Activated CD8-positive, alpha-beta memory T cell treated with anti-CD3 and anti-CD28 coated beads for 24 hours (primary cell): Measurements from ENCODE around the gene TAF9.
A peak's percentile ranks its signal among the peaks of the same experiment; 100 is the strongest.
"Not testable (repeated sequence)": the region's sequence is repeated elsewhere in the genome, so short reads cannot be mapped to it uniquely, and the experiment has no call there.

ENCODE experiments used
- DNase-seq: peaks from one replicate; pipeline ENCODE4 v3.0.0-alpha.2; 2020

TAF9 gene, protein sequence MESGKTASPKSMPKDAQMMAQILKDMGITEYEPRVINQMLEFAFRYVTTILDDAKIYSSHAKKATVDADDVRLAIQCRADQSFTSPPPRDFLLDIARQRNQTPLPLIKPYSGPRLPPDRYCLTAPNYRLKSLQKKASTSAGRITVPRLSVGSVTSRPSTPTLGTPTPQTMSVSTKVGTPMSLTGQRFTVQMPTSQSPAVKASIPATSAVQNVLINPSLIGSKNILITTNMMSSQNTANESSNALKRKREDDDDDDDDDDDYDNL

DNA sequence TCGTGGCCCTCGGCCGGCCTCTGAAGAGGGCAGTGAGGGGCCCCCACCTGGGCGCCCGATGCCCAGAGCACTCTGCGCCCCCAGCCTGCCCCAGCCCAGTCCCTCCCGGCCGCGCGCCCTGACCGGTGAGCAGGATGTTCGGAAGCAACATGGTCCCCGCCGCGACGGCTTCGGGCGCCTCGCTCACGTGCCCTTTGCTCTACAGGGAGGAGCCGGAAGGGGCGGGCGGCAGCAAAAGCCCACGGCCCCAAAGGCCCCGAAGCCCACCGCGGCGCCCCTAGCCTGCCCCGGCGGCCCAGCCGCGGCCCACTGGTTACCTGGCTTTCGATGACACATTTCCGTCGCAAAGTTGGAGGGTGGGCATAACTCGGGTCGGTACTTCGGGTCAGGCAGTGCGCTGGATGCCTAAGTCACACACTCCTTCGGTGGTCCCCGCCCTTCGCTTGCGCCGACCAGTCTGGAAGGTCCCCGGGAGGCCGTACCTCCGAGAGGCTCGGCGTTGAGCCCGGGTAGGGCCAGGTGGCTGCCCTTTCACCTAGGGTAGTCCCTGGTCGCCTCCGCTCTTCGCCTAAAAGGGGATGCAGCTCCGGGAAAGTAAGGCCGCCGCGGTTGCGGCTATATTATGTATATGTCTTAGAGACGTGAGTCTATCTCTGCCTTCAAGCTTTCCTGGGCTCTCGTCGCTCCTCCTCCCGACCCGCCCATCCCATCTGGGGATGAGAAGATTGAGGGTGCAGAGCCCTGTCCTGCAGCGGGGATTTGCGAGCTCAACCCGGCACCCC is at the start of gene TAF9, which contains the start of the genes AK6 and RAD17:
TAF9 (minus strand) TSS at position 181 of the 782 bp plus-strand sequence. CDS start 3,783 bp downstream, outside the sequence.
AK6 (minus strand) TSS at position 181 of the 782 bp plus-strand sequence; CDS start at position 151, 30 bp downstream.
RAD17 (plus strand) TSS at position 479 of the 782 bp plus-strand sequence. CDS start 2,391 bp downstream, outside the sequence.
- peak; percentile 99 for DNase-seq

DNA sequence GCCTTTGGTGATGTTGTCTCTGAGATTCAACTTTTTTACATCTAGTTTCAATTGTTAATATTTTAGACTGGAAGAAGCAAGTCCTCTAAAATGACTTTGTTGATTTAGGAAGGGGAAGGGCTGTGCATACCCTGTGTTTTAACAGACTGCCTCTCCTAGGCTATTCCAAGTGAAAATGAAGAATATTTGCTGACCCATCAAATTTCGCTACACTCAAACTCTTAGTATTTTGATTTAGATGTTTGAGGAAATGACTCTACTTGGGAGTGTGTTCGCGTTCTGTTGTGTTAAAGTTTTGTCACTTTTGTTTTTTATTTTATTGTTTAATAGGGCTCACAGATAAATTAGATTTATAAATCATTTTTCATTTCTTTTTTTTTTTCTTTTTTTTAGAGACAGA is 49.2 kb upstream of the TAF9 start:
- no peak for DNase-seq

DNA sequence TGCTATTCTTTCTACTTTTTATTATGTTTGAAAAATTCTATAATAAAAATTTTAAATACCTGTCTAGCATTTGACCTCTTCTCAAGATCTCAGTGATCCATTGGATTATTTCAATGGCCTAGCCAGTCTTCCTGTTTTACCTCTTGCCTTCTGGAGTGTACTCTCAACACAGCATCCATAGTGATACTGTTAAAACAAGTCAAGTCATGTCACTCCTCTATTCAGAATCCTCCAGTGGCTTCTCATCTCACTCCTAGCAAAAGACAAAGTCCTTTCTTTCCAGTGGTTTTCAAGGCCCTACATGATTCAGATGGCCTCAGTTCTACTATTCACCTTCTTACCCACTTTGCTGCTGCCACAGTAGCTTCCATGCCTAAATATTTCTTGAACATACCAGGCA is 47.4 kb upstream of the TAF9 start:
- no peak for DNase-seq

DNA sequence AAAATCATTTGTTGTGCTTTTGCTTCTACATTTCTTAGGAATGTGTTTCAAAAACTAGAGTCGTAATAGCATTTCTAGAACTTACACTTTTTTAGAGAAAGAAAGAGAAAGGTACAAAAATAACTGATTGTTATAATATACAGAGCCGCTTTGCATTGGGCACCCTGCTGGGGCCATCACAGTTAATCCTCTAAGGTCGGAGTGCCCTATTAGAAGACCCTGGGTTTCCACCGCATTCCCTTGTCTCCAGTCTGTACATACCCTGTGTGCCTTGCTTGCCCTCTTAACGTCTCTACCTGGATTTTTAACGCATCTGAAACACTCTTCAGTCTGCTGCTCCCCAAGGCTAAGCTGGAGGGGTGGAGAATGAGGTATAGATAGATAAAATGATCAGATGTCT is 46.9 kb upstream of the TAF9 start:
- no peak for DNase-seq

DNA sequence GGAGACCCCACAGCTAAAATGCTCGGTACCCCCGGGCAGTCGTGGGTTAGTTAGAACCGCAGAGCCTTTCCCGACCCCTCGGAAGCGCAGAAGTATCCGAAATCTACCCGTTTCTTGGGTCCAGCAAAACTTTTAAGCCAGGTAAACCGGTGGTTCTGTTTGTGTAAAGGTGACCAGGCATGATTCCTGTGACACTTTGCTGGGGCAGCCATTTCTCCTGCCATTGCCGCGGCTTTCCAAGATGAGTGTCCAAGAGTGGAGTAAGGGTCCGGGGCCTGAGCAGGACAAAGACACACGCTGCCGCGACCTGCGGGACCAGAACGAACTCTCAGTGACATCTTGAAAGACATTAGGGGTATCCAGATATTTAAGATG is 46.3 kb upstream of the TAF9 start:
- DNase-seq = no peak

DNA sequence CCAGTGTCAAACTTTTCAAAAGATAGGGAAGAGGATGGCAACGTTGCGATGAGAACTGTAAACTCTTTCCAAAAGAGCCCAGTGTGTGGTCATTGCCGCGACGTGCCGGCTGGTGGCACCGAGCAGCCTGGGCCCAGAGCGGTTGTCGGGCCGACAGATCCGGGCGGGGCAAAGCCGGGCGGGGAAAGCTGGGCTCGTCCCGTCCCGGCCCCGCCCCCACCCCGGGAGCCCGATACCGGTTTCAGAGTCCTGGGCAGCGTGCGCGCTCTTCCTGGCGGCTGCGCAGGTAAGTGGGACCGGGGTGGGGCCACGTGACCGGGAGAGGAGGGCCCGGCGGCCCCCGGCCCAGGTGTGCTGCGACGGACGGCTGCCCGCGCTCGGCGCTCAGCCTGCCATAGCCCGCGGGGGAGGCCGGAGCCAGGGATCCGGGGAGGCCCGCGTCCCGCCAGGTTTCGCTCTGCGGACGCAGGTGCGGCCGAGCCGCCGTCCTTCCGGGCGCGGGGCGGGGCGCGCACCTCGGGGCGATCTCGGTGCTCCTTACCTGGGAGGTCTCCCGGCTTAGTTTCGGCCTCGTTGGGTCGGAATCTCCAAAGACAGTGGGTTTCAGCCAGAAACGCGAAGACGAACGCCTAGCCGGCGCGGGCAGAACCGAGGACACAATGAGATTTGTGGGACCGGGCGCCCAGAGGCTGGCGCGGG is 45.7 kb upstream of the TAF9 start, which contains the start of gene MARVELD2:
MARVELD2 (plus strand) TSS at position 232 of the 699 bp plus-strand sequence. CDS start 4,270 bp downstream, outside the sequence.
- peak; percentile 60 for DNase-seq

DNA sequence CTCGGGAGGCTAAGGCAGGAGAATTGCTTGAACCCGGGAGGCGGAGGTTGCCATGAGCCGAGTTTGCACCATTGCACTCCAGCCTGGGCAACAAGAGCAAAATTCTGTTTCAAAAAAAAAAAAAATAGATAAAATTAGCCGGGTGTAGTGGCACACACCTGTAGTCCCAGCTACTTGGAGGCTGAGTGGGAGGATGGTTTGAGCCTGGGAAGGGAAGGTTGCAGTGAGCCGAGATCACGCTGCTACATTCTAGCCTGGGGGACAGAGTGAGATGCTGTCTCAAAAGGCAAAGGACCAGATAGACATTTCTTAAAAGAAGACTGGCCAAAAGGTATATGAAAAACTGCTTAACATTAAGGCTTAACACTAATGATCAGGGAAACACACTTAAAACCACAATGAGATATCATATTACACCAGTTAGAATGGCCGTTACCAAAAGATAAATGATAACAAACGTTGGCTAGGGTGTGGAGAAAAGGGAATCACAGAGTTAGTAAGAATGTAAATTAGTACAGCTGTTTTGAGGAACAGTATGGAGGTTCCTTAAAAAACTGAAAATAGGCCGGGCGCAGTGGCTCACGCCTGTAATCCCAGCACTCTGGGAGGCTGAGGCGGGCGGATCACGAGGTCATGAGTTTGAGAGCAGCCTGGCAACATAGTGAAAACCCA is 35.5 kb upstream of the TAF9 start:
- no peak for DNase-seq

DNA sequence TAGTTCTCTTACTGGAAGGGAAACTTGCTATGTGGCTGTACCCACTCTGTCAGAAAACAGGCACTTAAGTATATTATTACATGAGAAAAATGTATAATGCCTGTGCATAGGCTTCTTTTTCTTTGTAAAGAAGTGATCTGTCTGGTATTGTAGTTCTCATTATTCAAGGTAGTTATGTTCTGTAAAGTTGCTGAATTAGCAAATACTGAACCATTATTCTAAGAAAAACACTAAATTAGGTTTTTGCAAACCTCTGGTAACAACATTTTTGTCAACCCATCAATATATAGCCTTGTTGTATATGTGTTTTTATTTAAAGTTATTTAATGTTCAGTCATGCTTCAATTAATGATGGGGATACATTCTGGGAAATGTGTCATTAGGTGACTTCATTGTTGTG is 9.1 kb upstream of the TAF9 start:
- DNase-seq = no peak

DNA sequence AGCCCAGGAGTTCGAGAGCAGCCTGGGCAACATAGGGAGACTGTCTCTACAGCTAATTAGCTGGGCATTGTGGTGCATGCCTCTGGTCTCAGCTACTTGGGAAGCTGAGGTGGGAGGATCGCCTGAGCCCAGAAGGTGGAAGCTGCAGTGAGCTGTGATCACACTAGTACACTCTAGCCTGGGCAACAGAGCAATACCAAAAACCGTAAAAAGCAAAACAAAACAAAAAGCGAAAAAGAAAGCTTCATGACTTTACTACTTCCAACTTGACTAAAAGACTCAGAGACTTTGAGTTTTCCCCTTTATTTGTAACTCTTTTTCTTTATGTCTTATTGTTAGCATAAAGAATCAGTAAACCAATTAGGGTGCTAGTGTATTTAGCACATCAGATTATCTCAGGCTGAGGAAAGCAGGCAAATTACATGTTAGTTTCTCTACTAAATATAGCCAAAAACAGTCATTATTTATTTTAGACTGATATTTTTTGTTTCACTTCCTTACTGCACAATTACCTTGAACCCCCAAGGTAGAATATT is 5.7 kb upstream of the TAF9 start:
- no peak for DNase-seq

DNA sequence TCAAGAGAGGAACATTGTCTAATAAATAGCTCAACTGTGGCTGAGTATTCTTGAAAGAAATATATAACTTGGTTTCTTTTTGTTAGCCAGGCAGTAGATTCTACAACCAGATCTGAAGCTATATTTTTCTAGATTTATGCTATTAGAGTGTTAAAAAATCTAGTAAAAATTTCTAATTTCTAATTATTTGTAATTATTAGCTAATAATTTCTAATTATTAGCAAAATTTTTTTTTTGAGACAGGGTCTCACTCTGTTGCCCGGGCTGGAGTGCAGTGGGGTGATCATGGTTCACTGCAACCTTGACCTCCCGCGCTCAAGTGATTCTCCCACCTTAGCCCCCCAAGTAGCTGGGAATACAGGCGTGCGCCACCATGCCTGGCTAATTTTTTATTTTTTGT is 3.1 kb upstream of the TAF9 start:
- no peak for DNase-seq

DNA sequence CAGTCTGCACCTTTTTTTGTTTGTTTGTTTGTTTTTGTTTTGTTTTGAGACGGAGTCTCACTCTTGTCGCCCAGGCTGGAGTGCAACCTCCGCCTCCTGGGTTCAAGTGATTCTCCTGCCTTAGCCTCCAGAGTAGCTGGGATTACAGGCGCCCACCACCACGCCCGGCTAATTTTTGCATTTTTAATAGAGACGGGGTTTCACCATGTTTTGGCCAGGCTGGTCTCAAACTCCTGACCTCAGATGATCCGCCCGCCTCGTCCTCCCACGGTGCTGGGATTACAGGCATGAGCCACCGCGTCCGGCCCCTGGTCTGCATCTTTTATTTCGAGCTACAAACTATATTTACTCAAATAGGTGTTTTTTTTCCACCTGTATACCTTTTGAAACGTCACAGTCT is 1.0 kb upstream of the TAF9 start:
- DNase-seq = not testable (repeated sequence)

DNA sequence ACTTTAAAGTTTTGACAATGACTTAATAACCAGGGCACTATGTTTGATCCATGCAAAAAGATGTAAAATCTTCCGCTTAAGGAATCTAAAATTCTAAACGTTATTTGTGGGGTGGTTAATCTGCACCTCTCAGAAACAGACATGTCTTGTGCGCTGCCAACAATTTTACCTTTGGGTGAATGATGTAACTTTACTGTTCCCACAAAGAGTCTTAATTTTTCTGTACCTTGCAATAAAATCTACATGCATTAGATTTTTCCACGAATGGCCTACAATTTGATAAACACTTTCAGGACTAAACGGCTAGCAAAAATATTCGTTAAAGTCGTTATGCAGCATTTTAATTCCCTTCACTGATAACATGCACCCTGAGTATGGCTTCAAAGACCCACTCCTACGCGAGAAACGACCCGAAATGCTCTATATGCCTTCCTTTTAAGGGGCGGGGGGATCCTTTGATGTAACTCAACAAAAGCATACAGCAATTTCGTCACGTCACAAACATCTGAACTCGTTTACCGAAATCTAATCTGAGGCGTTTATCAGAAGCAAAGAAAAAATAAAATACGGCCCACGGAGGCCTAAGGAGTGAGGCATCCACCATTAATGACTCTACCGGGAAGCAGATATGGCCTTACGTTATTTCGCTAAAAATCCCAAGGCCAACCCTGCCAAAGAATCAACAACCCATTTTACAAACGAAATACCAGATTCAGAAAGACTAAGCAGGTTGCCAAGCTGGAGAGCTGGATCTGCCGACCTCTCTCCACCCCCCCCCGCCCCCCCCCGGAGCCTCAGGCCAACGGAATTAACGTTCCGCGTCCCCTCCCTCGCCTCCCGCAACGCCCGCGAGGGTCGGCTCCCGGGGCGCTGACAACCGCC is 621 bp downstream of the TAF9 start:
- DNase-seq = peak; percentile 62

DNA sequence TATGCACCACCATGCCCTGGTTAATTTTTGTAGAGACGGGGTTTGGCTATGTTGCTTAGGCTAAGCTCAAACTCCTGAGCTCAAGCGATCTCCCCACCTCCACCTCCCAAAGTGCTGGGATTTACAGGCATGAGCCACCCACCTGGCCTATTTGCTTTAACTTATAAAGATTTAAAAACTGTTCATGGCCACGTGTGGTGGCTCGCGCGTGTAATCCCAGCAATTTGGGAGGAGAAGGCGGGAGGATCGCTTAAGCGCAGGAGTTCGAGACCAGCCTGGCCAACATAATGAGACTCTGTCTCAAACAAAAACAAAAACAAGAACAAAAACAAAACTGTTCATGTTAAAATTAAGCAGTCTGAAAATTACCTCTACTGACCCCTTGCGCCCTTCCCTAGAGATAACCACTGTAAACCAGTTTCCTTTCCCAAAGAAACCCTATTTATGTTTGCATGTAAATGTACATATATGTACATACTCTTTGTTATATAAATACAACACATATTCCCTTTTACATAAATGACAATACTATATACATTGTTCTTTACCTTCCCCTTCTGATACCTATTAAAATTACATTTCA is 1.5 kb downstream of the TAF9 start:
- DNase-seq = no peak

DNA sequence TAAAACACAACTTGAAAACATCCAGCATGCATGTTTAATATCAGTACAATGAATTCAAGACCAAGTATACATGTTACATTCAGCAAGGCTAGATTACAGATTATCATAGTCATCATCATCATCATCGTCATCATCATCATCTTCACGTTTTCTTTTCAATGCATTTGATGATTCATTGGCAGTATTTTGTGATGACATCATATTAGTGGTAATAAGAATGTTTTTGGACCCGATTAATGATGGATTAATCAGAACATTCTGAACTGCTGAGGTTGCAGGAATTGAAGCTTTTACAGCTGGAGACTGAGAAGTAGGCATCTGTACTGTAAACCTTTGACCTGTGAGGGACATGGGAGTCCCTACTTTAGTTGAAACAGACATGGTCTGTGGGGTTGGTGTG is 4.5 kb downstream of the TAF9 start:
- no peak for DNase-seq

DNA sequence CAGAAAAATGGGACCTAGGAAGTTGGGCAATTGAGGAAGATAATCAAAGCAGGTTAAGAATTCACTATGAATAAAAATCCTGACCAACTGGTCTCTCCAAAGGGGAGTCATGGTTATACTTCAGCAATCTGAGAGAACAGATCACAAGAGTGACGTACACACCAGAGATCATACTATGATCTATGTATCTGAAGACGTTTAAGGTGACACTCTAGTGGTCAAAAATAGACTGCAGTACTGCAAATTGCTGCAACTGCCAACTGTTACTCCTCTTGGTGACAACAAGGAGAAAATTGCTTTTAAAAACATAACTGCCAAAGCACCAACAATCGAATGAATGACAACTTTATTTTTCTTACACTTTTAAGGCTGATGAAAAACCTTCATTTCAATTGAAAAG is 4.9 kb downstream of the TAF9 start:
- no peak for DNase-seq

DNA sequence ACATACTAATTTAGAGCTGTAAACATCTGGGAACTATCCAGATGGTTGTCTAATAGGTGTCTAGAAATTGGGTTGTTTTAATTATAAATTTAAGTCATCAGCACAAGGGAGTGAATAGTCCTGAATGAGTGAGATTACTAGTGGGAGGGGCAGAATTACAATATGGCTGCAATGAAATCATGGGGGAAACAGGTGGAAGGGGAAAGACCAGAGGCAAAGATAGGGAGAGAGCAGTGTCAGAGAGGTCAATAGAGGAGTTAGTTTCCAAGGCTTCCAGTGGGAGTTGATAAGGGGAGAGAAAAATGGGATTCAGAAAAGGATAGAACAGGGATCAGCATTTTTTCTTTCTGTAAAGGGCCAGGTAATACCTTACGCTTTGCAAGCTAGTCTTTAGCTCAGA is 8.9 kb downstream of the TAF9 start:
- no peak for DNase-seq

DNA sequence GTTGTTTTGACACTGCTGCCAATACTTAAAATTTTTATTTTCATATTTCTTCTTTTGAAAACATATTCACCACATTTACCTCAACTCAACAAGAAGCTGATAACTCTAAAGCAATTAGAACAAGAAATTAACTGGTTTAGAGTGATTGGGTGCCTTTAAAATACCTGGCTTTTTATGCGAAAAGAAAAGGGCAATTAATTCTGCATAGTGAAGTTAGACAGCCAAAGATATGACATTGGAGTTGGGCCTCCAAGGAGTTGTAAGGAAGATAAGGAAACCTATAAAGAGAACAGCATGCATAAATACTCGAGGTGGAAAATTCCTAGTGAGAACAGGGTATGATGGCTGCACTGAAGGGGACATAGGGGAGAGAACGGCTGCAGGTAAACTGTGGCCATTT is 9.6 kb downstream of the TAF9 start:
- no peak for DNase-seq

DNA sequence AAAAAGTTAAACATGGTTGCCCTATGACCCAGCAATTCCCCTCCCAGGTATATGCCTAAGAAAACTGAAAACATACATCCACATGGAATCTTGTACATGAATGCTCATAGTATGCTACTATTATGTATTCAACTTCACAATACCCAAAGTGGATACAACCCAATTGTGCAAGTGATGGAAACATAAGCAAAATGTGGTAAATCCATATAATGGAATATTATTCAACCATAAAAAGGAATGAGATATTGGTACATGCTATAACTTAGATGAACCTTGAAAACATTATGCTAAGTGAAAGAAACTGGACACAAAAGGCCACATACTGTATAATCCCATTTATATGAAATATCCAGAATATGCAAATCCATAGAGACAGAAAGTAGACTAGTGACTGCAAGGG is 18.7 kb downstream of the TAF9 start:
- DNase-seq = no peak

DNA sequence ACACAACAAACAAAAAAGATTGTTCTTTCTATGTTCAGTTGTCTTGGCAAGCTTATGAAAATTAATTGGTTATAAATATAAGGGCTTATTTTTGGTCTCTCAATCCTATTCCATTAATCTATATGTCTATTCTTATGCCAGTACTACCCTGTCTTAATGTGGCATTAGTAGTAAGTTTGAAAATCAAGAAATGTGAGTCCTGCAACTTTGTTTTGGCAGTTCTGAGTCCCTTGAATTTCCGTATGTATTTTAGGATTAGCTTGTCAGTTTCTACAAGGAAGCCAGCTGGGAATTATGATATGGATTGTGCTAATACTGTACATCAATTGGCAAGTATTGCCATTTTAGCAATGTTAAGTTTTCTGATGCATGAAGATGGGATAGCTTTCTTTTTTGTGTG is 26.2 kb downstream of the TAF9 start:
- DNase-seq = no peak

DNA sequence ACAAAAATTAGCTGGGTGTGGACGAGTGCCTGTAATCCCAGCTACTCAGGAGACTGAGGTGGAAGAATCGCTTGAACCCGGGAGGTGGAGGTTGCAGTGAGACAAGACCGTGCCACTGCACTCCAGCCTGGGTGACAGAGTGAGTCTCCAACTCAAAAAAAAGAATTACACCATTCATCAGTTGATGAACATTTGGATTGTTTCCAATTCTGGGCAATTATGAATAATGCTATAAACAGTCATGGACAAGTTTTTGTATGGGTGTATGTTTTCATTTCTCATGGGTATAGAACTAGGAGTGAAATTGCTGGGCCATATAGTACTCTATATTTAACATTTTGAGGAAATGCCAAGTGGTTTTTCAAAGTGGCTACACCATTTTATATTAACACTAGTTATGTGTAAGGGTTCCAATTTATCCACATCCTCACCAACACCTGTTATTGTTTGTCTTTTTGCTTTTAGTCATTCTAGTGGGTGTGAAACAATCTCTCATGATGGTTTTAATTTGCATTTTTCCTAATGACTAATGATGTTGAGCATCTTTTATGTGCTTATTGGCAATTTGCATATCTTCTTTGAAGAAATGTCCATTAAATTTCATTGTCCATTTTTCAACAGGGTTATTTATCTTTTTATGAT is 27.7 kb downstream of the TAF9 start:
- DNase-seq = no peak
